ENCODE measurements around the gene MYBBP1A.

MYBBP1A gene

DNA sequence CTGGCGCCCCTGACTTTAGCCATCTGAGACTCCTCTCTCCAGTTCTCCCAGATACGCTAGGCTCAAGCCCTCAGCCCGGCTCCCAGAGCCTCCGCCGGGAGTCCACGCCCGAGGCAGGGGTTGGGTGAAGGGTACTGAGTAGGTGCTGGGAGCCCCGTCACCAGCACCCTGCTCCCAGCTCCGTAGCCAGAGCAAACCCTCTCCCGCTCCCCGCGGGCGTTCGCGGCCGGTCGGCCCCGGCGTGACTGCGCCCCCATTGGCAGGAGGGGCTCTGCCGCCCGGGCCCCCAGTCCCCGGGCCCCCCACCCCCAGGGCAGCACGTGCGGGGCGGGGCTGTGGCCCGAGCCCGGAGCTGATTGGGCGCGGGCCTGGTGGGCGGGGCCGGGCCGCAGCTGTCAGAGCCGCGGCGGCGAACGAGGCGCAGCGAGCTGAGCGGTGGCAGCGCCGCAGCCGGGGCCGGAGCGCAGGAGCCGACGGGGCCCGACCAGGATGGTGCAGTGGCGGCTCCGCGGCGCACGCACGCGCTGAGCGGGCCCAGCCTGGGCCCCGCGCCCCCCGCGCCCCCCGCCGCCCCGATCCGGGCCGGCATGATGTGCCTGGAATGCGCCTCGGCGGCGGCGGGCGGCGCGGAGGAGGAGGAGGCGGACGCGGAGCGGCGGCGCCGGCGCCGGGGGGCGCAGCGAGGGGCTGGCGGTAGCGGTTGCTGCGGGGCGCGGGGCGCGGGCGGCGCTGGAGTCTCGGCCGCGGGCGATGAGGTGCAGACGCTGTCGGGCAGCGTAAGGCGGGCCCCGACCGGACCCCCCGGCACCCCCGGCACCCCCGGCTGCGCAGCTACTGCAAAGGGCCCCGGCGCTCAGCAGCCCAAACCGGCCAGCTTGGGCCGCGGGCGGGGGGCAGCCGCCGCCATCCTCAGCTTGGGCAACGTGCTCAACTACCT, 56.5 kb downstream of the MYBBP1A start, which contains the start of gene SPNS2:
Gene SPNS2 (plus strand): TSS at position 421 of the 937 bp plus-strand sequence. CDS start 167 bp downstream, at position 588.
- DNase-seq: peak; percentile 68

GRCh38 chr17:4497101-4497824, 57.9 kb downstream of the MYBBP1A start:
- no peak for DNase-seq

DNA sequence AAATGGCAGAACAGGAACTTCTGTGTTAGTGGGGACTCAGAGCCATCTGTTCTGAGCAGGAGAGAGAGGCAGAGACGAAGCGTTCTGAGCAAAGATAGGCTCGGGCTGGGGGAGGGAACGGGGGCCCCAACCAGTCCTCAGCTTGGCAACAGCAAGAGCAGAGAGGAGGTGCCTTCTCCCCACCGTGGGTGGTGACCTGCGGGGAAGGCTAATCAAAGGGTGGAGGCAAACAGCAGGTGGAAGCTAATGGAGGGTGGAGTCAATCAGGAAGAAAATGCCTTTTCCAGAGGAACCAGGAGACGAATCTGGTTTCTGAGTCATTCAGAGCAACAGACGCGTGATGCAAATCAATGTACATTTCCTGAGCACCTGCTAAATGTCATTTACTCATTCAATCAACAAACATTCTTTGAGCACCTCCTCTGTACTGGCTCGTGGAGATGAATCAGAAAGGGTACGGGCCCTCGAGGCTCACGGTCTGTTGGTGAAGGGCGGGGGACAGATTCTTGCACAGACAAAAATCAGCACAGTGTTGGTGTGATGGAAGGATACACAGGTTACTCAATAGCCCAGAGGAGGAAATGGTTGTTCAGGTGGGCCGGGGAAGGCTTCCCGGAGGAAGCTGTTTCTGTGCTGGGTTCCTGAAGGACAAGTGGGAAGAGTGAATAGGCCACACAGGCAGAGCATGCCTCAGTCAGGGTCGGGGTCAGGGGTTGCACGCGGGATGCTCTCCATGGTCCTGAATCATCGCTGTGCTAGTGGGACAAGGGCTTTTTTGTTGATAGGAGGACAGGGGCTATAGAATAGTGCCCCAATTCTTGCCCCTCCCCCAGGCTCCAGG, 62.2 kb downstream of the MYBBP1A start:
- DNase-seq: no peak

GRCh38 chr17:4490637-4491061, 64.5 kb downstream of the MYBBP1A start:
- DNase-seq: no peak

DNA sequence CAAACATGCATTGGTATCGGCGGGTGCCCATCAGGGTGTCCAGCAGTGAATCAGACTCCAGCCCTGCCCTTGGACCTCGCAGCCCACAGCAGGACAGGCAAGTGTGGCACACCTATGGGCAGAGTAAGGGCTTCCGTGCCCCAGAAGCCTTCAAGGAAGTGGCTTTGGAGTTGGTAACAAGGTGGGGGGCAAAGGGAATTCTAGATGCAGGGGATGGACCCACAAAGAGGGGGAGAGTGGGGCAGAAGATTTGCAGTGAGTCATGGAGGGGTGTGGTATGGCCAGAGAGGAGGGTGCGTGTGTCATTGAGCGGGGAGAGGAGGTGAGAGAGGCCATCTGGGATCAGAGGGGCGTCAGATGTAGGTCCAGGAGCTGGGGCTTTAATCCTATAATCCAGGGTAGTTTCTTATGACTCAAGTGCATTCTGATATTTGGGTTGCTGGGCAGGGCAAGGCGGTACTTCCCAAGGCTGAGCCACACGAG, 65.0 kb downstream of the MYBBP1A start:
- DNase-seq: no peak

DNA sequence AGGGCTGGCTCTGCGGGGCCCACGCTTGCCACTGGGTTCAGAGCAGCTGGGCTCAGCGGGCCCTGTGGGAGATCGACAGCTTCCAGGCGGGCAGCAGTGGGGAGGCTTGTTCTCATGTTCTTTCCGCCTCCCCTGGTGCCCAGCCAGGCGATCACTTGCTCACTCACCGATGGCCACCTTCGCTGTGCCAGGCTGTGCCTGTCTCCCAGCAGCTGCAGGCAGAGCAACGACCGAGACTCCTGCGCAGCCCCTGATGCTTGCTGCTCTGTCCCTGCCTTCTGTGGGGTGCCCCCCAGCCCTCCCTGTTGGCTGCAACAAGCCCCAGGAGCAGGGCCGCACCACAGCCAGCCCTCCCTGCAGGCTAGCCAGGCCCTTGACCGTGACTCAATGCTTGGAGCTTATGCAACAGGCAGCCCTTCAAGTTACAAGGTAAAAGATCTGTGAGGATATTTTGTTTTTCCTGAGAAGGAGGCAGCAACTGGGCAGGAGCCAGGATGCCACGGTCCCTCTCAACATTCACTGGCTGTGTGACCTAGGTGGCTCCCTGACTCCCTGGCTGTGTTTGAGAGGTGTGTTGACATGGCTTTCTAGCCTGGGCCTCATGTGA, 66.1 kb downstream of the MYBBP1A start:
- DNase-seq: no peak

All from activated CD4-positive, alpha-beta T cell treated with anti-CD3 and anti-CD28 coated beads, Interleukin-2, Interleukin-6, amounts not matched to agents 100 ng/mL and 50 ng/mL, durations not matched to agents 16 hours and 8 hours (primary cell).